Cardiac muscle cell (in vitro differentiated cells and primary cell): ENCODE results near the gene THAP11. TPM values are rescaled to one million over a fixed set of nuclear protein-coding genes. Genes with fewer than 3 reads are reported as not detected.

Experiments
- DNase-seq, 2 donors: peaks; one replicate each; pipeline versions ENCODE4 v3.0.0 to v3.0.0-alpha.2; 2010 to 2017; ENCODE audit warnings: low read depth in 1 of 2, low spot score in 1 of 2
- H3K27ac ChIP-seq: fragments of 200-600 bp; sonication (generic); 2 replicates; pipeline ENCODE4 v1.5.1; 2016
- H3K27me3 ChIP-seq: fragments of 200-600 bp; sonication (generic); 2 replicates; pipeline ENCODE4 v1.6.0; 2016; ENCODE audit warnings: control low read depth
- H3K36me3 ChIP-seq: fragments of 200-600 bp; sonication (generic); 2 replicates; pipeline ENCODE4 v1.5.1; 2016; ENCODE audit warnings: control low read depth
- H3K4me1 ChIP-seq: fragments of 200-600 bp; sonication (generic); 2 replicates; pipeline ENCODE4 v1.8.1; 2017; ENCODE audit warnings: low read depth, mild to moderate bottlenecking, mixed run types
- H3K4me3 ChIP-seq: fragments of 200-600 bp; sonication (generic); 2 replicates; pipeline ENCODE4 v1.5.1; 2016; ENCODE audit warnings: mild to moderate bottlenecking
- H3K9me3 ChIP-seq: fragments of 200-600 bp; sonication (generic); 2 replicates; pipeline ENCODE4 v1.5.1; 2017; ENCODE audit warnings: low read depth, mild to moderate bottlenecking, control low read depth
- polyA plus RNA-seq: library from polyadenylated mRNA; unstranded; fragments of >200 nt; fragmentation: Nextera tagmentation; extraction: Ambion mirVana; gene quantifications from 2 replicates; pipeline ENCODE4 v1.2.1, GENCODE V29; 2016
- total RNA-seq: library from RNA; depleted of rRNA; stranded (reverse); fragments of >200 nt; gene quantifications from 2 replicates; pipeline ENCODE4 v1.2.3, GENCODE V29; 2016
- TF ChIP-seq, protein P1 (sequence below): IDR thresholded peaks from 2 replicates; pipeline ENCODE4 v1.5.1; 2012; ENCODE audit warnings: low read depth, mild to moderate bottlenecking, low read length

The THAP11 gene
- total and polyA plus RNA-seq, 2 experiments from 2014 or later: 61.3 to 80.7 TPM

GRCh38 chr16:67811899-67812298 lies 30.2 kb upstream of the THAP11 start:
- DNase-seq: no peak
- TF ChIP-seq, protein P1, sequence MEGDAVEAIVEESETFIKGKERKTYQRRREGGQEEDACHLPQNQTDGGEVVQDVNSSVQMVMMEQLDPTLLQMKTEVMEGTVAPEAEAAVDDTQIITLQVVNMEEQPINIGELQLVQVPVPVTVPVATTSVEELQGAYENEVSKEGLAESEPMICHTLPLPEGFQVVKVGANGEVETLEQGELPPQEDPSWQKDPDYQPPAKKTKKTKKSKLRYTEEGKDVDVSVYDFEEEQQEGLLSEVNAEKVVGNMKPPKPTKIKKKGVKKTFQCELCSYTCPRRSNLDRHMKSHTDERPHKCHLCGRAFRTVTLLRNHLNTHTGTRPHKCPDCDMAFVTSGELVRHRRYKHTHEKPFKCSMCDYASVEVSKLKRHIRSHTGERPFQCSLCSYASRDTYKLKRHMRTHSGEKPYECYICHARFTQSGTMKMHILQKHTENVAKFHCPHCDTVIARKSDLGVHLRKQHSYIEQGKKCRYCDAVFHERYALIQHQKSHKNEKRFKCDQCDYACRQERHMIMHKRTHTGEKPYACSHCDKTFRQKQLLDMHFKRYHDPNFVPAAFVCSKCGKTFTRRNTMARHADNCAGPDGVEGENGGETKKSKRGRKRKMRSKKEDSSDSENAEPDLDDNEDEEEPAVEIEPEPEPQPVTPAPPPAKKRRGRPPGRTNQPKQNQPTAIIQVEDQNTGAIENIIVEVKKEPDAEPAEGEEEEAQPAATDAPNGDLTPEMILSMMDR: no peak
- H3K9me3 ChIP-seq: no peaks in the 10 kb centered on the region
- H3K36me3 ChIP-seq: no peaks in the 10 kb centered on the region
- H3K27ac ChIP-seq: no peak overlapping the region
- no peaks in the 10 kb centered on the region for H3K4me1 ChIP-seq
- peaks cover 74% of the 10 kb centered on the region for H3K27me3 ChIP-seq
- H3K4me3 ChIP-seq: no peak overlapping the region

DNA sequence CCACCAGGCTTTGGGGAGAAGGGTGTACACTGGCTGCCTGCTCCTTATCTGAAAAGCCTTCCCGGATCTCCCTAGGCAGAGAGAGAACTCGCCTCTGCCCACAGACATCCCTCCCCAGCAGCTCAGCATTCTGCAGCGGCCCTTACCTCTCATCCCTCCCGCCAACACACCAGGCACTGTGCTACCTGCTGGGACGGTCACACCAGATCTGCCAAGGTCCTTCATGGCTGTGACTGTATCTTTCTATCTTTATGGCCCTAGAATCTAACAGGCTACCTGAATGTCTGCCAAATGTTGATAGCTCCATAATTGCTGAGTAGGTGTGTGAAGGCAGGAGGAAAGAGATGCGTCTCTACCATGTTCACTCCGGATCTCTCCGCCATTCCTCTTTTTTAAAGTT lies 27.6 kb upstream of the THAP11 start:
- Histone ChIP-seq H3K27me3 (peaks cover 64% of the 10 kb centered on the region), H3K27ac (no peak overlapping the region), H3K4me1 (no peaks in the 10 kb centered on the region), H3K4me3 (no peak overlapping the region), H3K9me3 (no peaks in the 10 kb centered on the region), H3K36me3 (no peaks in the 10 kb centered on the region)
- no peak for DNase-seq
- TF ChIP-seq, protein P1: no peak

DNA sequence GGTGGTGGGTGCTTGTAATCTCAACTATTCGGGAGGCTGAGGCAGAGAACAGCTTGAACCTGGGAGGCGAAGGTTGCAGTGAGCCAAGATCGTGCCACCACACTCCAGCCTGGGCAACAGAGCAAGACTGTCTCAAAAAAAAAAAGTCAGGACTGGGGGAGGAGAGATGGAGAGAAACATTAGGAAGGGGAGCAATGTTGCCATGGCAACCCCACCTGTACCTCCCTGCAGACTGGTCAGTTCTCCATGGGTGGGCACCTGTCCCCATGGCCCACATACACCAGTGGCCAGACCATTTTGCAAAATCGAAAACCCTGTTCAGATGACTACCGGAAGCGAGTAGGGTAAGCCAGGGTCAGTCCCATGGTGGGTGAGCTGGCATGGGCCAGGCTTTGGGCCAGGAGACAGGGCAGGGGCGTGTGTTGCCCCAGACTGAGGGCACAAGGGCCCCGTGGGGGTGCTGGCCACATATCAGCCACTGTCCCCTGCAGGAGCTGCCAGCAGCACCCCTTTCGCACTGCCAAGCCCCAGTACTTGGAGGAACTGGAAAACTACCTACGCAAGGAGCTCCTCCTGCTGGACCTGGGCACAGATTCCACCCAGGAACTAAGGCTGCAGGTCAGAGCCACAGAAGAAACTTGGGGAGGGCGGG lies 21.4 kb upstream of the THAP11 start:
- DNase-seq: no peak
- Histone ChIP-seq H3K27me3 (peaks cover 52% of the 10 kb centered on the region), H3K27ac (no peak overlapping the region), H3K9me3 (no peaks in the 10 kb centered on the region), H3K4me1 (no peaks in the 10 kb centered on the region), H3K36me3 (no peaks in the 10 kb centered on the region), H3K4me3 (no peak overlapping the region)
- TF ChIP-seq, protein P1: no peak

DNA sequence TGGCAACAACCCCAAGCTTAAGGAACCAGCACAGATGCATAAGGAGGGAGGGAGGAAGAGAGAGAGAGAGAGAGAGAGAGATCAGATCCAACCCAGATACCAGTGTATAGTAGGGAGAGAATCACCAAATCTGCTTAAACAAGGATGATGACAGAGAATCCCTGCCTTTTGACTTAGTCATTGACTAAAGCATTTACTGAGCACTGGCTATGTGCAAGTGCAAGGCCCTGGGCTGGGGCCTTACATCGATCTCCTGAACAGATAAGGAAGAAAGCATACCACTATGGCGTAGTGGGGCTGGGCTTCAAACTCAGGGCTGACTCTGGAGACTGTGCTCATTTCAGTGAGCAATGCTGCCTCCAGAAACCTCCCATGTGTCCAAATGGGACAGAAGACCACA lies 19.6 kb upstream of the THAP11 start:
- Histone ChIP-seq H3K9me3 (no peaks in the 10 kb centered on the region), H3K4me3 (no peak overlapping the region), H3K27me3 (peaks cover 59% of the 10 kb centered on the region), H3K27ac (no peak overlapping the region), H3K4me1 (no peaks in the 10 kb centered on the region), H3K36me3 (no peaks in the 10 kb centered on the region)
- DNase-seq: no peak
- TF ChIP-seq, protein P1: no peak

- no peaks in the 10 kb centered on the region for H3K9me3 ChIP-seq
- no peak overlapping the region for H3K4me3 ChIP-seq
- no peak for DNase-seq
- H3K36me3 ChIP-seq: peaks cover 8% of the 10 kb centered on the region
- peaks cover 63% of the 10 kb centered on the region for H3K27me3 ChIP-seq
- no peaks in the 10 kb centered on the region for H3K4me1 ChIP-seq
- no peak overlapping the region for H3K27ac ChIP-seq
- TF ChIP-seq, protein P1: no peak
These were observed 17.0 kb upstream of the THAP11 start for GRCh38 chr16:67825119-67825518.
